Ovary (tissue), 9 donors: ENCODE results near the gene BST2. TPM values are rescaled to one million over a fixed set of nuclear protein-coding genes. Genes with fewer than 3 reads are reported as not detected.

Source experiments
- DNase-seq, 5 donors: peaks; one replicate each; pipeline ENCODE4 v3.0.0-alpha.2; 2019 to 2020
- H3K27ac ChIP-seq, 2 donors: fragments of 200-600 bp; one replicate each; pipeline versions ENCODE4 v1.5.1 to v1.8.0; 2019 to 2022
- H3K27me3 ChIP-seq: fragments of 200-600 bp; one replicate; pipeline ENCODE4 v1.8.0; 2022
- H3K36me3 ChIP-seq: fragments of 200-600 bp; sonication (generic); one replicate; pipeline ENCODE4 v1.5.1; 2019
- H3K4me1 ChIP-seq: one replicate; pipeline ENCODE4 v1.8.1; 2013; ENCODE audit warnings: mild to moderate bottlenecking, moderate library complexity; ENCODE audit not compliant: insufficient read depth
- H3K4me3 ChIP-seq: fragments of 200-600 bp; sonication (generic); one replicate; pipeline ENCODE4 v1.5.1; 2017
- H3K9me3 ChIP-seq, 2 donors: fragments of 200-600 bp in 1 of 2; sonication (generic) in 1 of 2; one replicate each; pipeline versions ENCODE4 v1.5.1 to v1.8.1; 2013 to 2019; ENCODE audit warnings: mild to moderate bottlenecking in 1 of 2, moderate library complexity in 1 of 2
- CTCF ChIP-seq, 3 donors: fragments of 450-650 bp in 2 of 3; fragments of 200-600 bp in 1 of 3; IDR thresholded peaks; one replicate each; pipeline versions ENCODE4 v1.5.1 to v1.8.0; 2016 to 2022; ENCODE audit warnings: antibody characterized with exemption in 3 of 3, mild to moderate bottlenecking in 1 of 3
- EP300 ChIP-seq: sonication (generic); formaldehyde crosslinking; IDR thresholded peaks from one replicate; pipeline ENCODE4 v1.6.1; 2017; ENCODE audit warnings: antibody characterized with exemption
- POLR2A ChIP-seq: fragments of 450-650 bp; IDR thresholded peaks from one replicate; pipeline ENCODE4 v1.6.1; 2017; ENCODE audit warnings: antibody characterized with exemption, mild to moderate bottlenecking, moderate library complexity
- WGBS, 3 donors: extraction: QIAGEN DNeasy Blood & Tissue Kit in 1 of 3; methylation state at CpG; one replicate each; pipeline versions ENCODE4 v1.1.5 to v1.1.7; 2013 to 2017; 5-methylcytosine and 5-hydroxymethylcytosine counted together
- intact Hi-C, 4 donors: fragments of 100-400 bp; cut with DNase I; formaldehyde crosslinking; loops; one replicate each; pipeline versions ENCODE4 v1.11.0 to v1.15.1; 2022 to 2023
- polyA plus RNA-seq, 2 donors: library from polyadenylated mRNA; stranded (reverse); fragments of 200-250 nt in 1 of 2; fragments of 350-450 nt in 1 of 2; fragmentation: Illumina TruSeq in 1 of 2; extraction: RNeasy Lipid Tissue Mini Kit (QIAGEN cat#74804) in 1 of 2; gene quantifications; one replicate each; pipeline ENCODE4 v1.2.3, GENCODE V29; 2013 to 2014
- total RNA-seq, 7 donors: library from RNA; depleted of rRNA in 2 of 7; stranded (reverse); fragments of >200 nt in 2 of 7; fragmentation: NEBNext Ultra II Directional in 3 of 7; extraction: Animal tissue kit (Norgen Biotek cat#: 25700) in 3 of 7; gene quantifications; one replicate each; pipeline versions ENCODE4 v1.1.0 to v1.2.4, GENCODE V29; 2016 to 2023
- donor health status: DM: no; HTN: no; CAD: no; lungs with moderate emphysema.
- donor health status: DM: no; HTN: no; CAD: no.
- donor health status: Bipolar disorder and iron deficiency.
- donor health status: DM: yes; HTN: yes; CAD: no.
- donor health status: DM: no; HTN: no; CAD: no.
- donor health status: DM: yes; HTN: yes; CAD: no.

BST2 gene
- total and polyA plus RNA-seq, 9 donors, result 207 to 760 (median 557) TPM

- no peaks in the 10 kb centered on the region for H3K27me3 ChIP-seq
- no peak overlapping the region for H3K27ac ChIP-seq
- no peaks in the 10 kb centered on the region for H3K9me3 ChIP-seq
- peak; percentile 64 to 77 (median 73) for DNase-seq
- no peak overlapping the region for H3K4me3 ChIP-seq
- WGBS, 3 donors, result 25 to 52% (median 45%) methylated on average over 19 of the region's 19 CpGs
- H3K4me1 ChIP-seq, result peaks cover 11% of the 10 kb centered on the region
- H3K36me3 ChIP-seq, result no peaks in the 10 kb centered on the region
- TF ChIP-seq EP300 (no peak), CTCF (IDR thresholded peaks at IDR 0.05) (peak; percentile 10 to 66 (median 56)), POLR2A (no peak)
- intact Hi-C loops, result loop anchor here in 3 of 4 donors (5.0 to 10.0 kb wide), 2 partner anchors 70 to 72 kb away; partner anchors contain the start of gene NXNL1 (in 1 of the 3)
Measured at GRCh38 chr19:17394891-17395415, 10.5 kb downstream of the BST2 start.

GRCh38 chr19:17393914-17394313 is 11.5 kb downstream of the BST2 start, which contains the start of gene CCDC194:
CCDC194 (minus strand) TSS chr19:17394196; CDS start chr19:17394158, 38 bp downstream.
- no peaks in the 10 kb centered on the region for H3K27me3 ChIP-seq
- DNase-seq, result peak in 4 of 5 donors; percentile 53 to 71 (median 62)

GRCh38 chr19:17393002-17393401 is 12.4 kb downstream of the BST2 start:
- no peaks in the 10 kb centered on the region for H3K36me3 ChIP-seq
- H3K4me1 ChIP-seq, result peaks cover 11% of the 10 kb centered on the region
- no peak overlapping the region for H3K27ac ChIP-seq
- 18 to 32% (median 23%) methylated on average over 2 of the region's 2 CpGs for WGBS, 3 donors
- H3K27me3 ChIP-seq, result no peaks in the 10 kb centered on the region
- no peak for TF ChIP-seq CTCF (IDR thresholded peaks at IDR 0.05)
- TF ChIP-seq EP300, result no peak
- no peak for TF ChIP-seq POLR2A
- DNase-seq, result no peak
- H3K4me3 ChIP-seq, result no peak overlapping the region
- no peaks in the 10 kb centered on the region for H3K9me3 ChIP-seq
- intact Hi-C loops, result loop anchor here in 3 of 4 donors (5.0 to 10.0 kb wide), 2 partner anchors 72 to 74 kb away; partner anchors contain the start of gene NXNL1 (in 1 of the 3)

More at GRCh38 chr19:17393914-17394313, 11.5 kb downstream of the BST2 start, which contains the start of gene CCDC194:
- H3K4me1 ChIP-seq, result peaks cover 11% of the 10 kb centered on the region
- no peaks in the 10 kb centered on the region for H3K36me3 ChIP-seq
- intact Hi-C loops, result loop anchor here in 3 of 4 donors (5.0 to 10.0 kb wide), 2 partner anchors 71 to 73 kb away; partner anchors contain the start of gene NXNL1 (in 1 of the 3)
- H3K4me3 ChIP-seq, result no peak within 1 kb of the TSS
- peak within 1 kb of the TSS in 1 of 2 donors; percentile 28 for H3K27ac ChIP-seq
- TF ChIP-seq POLR2A, result peak; percentile 17
- TF ChIP-seq EP300, result no peak
- WGBS, 3 donors, result 3 to 36% (median 5%) methylated on average over 39 to 41 of the region's 41 CpGs
- no peaks in the 10 kb centered on the region for H3K9me3 ChIP-seq

GRCh38 chr19:17391371-17392151 is 13.9 kb downstream of the BST2 start:
- peak in 1 of 5 donors; percentile 38 for DNase-seq
- no peaks in the 10 kb centered on the region for H3K27me3 ChIP-seq
- WGBS, 3 donors, result 6 to 8% (median 8%) methylated on average over 25 to 26 of the region's 26 CpGs
- TF ChIP-seq CTCF (IDR thresholded peaks at IDR 0.05) (no peak), EP300 (no peak)
- no peaks in the 10 kb centered on the region for H3K36me3 ChIP-seq
- peaks cover 11% of the 10 kb centered on the region for H3K4me1 ChIP-seq
- H3K9me3 ChIP-seq, result no peaks in the 10 kb centered on the region
- H3K4me3 ChIP-seq, result peak overlapping the region; percentile 54
- intact Hi-C loops, result loop anchor here in 3 of 4 donors (2.0 to 10.0 kb wide), 4 partner anchors 45 to 99 kb away; partner anchors contain the start of gene NXNL1 (in 1 of the 3)
- H3K27ac ChIP-seq, result no peak overlapping the region
